HEK293 (cell line): ENCODE results near the gene DDR1.

Experiments used
- CTCF ChIA-PET: fragments of 350-600 bp; formaldehyde crosslinking; extraction: SDS; loops from one replicate; lab custom pipeline; 2021; ENCODE audit warnings: antibody characterized with exemption; lab: Yijun Ruan, JAX
- POLR2A ChIA-PET: fragments of 300-600 bp; formaldehyde crosslinking; extraction: SDS; loops from one replicate; lab custom pipeline; 2020; ENCODE audit warnings: antibody characterized with exemption, inconsistent platforms; lab: Yijun Ruan, JAX
- H3K27ac ChIP-seq: fragments of 200-500 bp; sonication (Bioruptor generic); 2 replicates; pipeline ENCODE4 v1.5.1; 2014; ENCODE audit warnings: low read depth, low read length, control low read depth, inconsistent platforms; ENCODE audit errors: extremely low read depth
- H3K36me3 ChIP-seq, 2 experiments: fragments of 200-500 bp in 1 of 2; sonication (Bioruptor generic) in 1 of 2; 1 replicate in 1 of 2; 2 replicates in 1 of 2; pipeline ENCODE4 v1.5.1; 2014 to 2017; ENCODE audit warnings: inconsistent platforms in 2 of 2, low read length in 2 of 2; ENCODE audit not compliant: control insufficient read depth in 2 of 2, insufficient read depth in 1 of 2
- H3K4me1 ChIP-seq: fragments of 200-500 bp; sonication (Bioruptor generic); 2 replicates; pipeline ENCODE4 v1.5.1; 2014; ENCODE audit warnings: mild to moderate bottlenecking, low read length, inconsistent platforms; ENCODE audit not compliant: control insufficient read depth, insufficient read depth
- H3K4me3 ChIP-seq: 2 replicates; pipeline ENCODE4 v1.5.1; 2011; ENCODE audit warnings: low read depth, mild to moderate bottlenecking, control low read depth, low read length, moderate library complexity
- H3K9me3 ChIP-seq: fragments of 200-500 bp; sonication (Bioruptor generic); 2 replicates; pipeline ENCODE4 v1.5.1; 2014; ENCODE audit warnings: low read depth, low read length, inconsistent platforms; ENCODE audit not compliant: control insufficient read depth, insufficient read depth
- MYNN ChIP-seq: fragments of 450-650 bp; formaldehyde crosslinking; IDR thresholded peaks from 2 replicates; pipeline ENCODE4 v1.5.1; 2016; ENCODE audit warnings: missing biosample characterization, missing genetic modification characterization, borderline replicate concordance
- PRDM1 ChIP-seq: fragments of 450-650 bp; formaldehyde crosslinking; IDR thresholded peaks from 2 replicates; pipeline ENCODE4; 2016; ENCODE audit warnings: missing biosample characterization, missing genetic modification characterization
- SP2 ChIP-seq: fragments of 450-650 bp; formaldehyde crosslinking; IDR thresholded peaks from 2 replicates; pipeline ENCODE4 v1.5.1; 2016; ENCODE audit warnings: missing biosample characterization, missing genetic modification characterization
- TCF7L2 ChIP-seq: IDR thresholded peaks from 2 replicates; pipeline ENCODE4 v1.6.1; 2011; ENCODE audit warnings: low read depth, mild to moderate bottlenecking, inconsistent platforms, low read length, moderate library complexity, borderline replicate concordance
- ZBTB17 ChIP-seq: fragments of 450-650 bp; formaldehyde crosslinking; IDR thresholded peaks from 2 replicates; pipeline ENCODE4 v1.5.1; 2016; ENCODE audit warnings: missing biosample characterization, missing genetic modification characterization
- ZNF146 ChIP-seq: fragments of 450-650 bp; formaldehyde crosslinking; IDR thresholded peaks from 2 replicates; pipeline ENCODE4 v1.5.1; 2016; ENCODE audit warnings: missing biosample characterization, missing genetic modification characterization
- ZNF211 ChIP-seq: fragments of 450-650 bp; formaldehyde crosslinking; IDR thresholded peaks from 2 replicates; pipeline ENCODE4 v1.5.1; 2016; ENCODE audit warnings: low read depth, missing biosample characterization, missing genetic modification characterization
- ZNF23 ChIP-seq: fragments of 450-650 bp; formaldehyde crosslinking; IDR thresholded peaks from 2 replicates; pipeline ENCODE4 v1.5.1; 2016; ENCODE audit warnings: missing biosample characterization, missing genetic modification characterization, borderline replicate concordance
- ZNF549 ChIP-seq: fragments of 450-650 bp; IDR thresholded peaks from 2 replicates; pipeline ENCODE4 v1.5.1; 2018; ENCODE audit warnings: missing biosample characterization, missing genetic modification characterization, mild to moderate bottlenecking, inconsistent platforms, moderate library complexity
- ZNF561 ChIP-seq: fragments of 450-650 bp; IDR thresholded peaks from 2 replicates; pipeline ENCODE4 v1.5.1; 2018; ENCODE audit warnings: missing biosample characterization, missing genetic modification characterization, borderline replicate concordance
- ZNF596 ChIP-seq: fragments of 450-650 bp; IDR thresholded peaks from 2 replicates; pipeline ENCODE4 v1.5.0; 2018; ENCODE audit warnings: missing biosample characterization, mild to moderate bottlenecking, missing genetic modification characterization, moderate library complexity
- ZNF701 ChIP-seq: fragments of 450-650 bp; formaldehyde crosslinking; IDR thresholded peaks from 2 replicates; pipeline ENCODE4 v1.5.1; 2016; ENCODE audit warnings: missing biosample characterization, missing genetic modification characterization
- ZNF747 ChIP-seq: fragments of 450-650 bp; formaldehyde crosslinking; IDR thresholded peaks from 2 replicates; pipeline ENCODE4 v1.5.1; 2016; ENCODE audit warnings: missing biosample characterization, missing genetic modification characterization
- TF ChIP-seq, protein P1 (sequence below): fragments of 450-650 bp; formaldehyde crosslinking; IDR thresholded peaks from 2 replicates; pipeline ENCODE4 v1.5.1; 2016; ENCODE audit warnings: missing biosample characterization, missing genetic modification characterization, borderline replicate concordance
- TF ChIP-seq, protein P2 (sequence below): fragments of 450-650 bp; formaldehyde crosslinking; IDR thresholded peaks from 2 replicates; pipeline ENCODE4 v1.5.1; 2017; ENCODE audit warnings: missing biosample characterization, missing genetic modification characterization
- TF ChIP-seq, protein P3 (sequence below): fragments of 450-650 bp; formaldehyde crosslinking; IDR thresholded peaks from 2 replicates; pipeline ENCODE4; 2016; ENCODE audit warnings: missing biosample characterization, missing genetic modification characterization
- TF ChIP-seq, protein P4 (sequence below): fragments of 450-650 bp; formaldehyde crosslinking; IDR thresholded peaks from 2 replicates; pipeline ENCODE4 v1.5.1; 2016; ENCODE audit warnings: missing biosample characterization, missing genetic modification characterization
- TF ChIP-seq, protein P5 (sequence below): fragments of 450-650 bp; formaldehyde crosslinking; IDR thresholded peaks from 2 replicates; pipeline ENCODE4 v1.5.0; 2017; ENCODE audit warnings: missing biosample characterization, missing genetic modification characterization, borderline replicate concordance

The DDR1 gene

DNA sequence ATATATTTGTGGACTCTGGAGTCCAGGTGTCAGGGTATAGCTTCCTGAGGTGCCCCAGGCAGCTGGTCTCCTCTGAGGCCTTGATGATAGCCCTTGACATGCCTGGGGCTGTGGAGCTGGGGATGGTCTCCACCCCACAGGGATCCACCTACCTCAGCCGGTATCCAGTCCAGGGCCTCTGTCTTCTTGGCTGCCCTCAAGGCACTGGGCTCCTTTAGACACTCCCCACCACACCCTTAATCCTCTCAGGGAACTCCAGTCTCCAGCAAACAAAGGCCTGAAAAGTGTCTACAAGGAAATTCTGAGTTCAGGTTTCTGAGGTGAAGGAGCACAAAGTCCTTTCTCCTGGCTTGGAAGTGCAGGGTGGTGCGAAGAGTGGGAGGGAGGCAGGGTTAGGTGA lies 44.6 kb upstream of the DDR1 start:
- no peak overlapping the region for H3K4me3 ChIP-seq
- ChIA-PET POLR2A (interaction anchor here (0.6 kb wide), 2 partner anchors 87 to 411 kb away, joined by 4 to 5 read pairs; no protein-coding TSS in a partner anchor), CTCF (interaction anchor here (0.6 to 20.6 kb wide), 11 partner anchors 11 to 248 kb away, joined by 3 to 332 read pairs (median 5); partner anchors contain the start of gene DDR1)
- H3K9me3 ChIP-seq, result no peaks in the 10 kb centered on the region
- no peak overlapping the region for H3K27ac ChIP-seq
- H3K4me1 ChIP-seq, result peaks cover 17% of the 10 kb centered on the region
- H3K36me3 ChIP-seq, result no peaks in the 10 kb centered on the region
- TF ChIP-seq, protein P1, sequence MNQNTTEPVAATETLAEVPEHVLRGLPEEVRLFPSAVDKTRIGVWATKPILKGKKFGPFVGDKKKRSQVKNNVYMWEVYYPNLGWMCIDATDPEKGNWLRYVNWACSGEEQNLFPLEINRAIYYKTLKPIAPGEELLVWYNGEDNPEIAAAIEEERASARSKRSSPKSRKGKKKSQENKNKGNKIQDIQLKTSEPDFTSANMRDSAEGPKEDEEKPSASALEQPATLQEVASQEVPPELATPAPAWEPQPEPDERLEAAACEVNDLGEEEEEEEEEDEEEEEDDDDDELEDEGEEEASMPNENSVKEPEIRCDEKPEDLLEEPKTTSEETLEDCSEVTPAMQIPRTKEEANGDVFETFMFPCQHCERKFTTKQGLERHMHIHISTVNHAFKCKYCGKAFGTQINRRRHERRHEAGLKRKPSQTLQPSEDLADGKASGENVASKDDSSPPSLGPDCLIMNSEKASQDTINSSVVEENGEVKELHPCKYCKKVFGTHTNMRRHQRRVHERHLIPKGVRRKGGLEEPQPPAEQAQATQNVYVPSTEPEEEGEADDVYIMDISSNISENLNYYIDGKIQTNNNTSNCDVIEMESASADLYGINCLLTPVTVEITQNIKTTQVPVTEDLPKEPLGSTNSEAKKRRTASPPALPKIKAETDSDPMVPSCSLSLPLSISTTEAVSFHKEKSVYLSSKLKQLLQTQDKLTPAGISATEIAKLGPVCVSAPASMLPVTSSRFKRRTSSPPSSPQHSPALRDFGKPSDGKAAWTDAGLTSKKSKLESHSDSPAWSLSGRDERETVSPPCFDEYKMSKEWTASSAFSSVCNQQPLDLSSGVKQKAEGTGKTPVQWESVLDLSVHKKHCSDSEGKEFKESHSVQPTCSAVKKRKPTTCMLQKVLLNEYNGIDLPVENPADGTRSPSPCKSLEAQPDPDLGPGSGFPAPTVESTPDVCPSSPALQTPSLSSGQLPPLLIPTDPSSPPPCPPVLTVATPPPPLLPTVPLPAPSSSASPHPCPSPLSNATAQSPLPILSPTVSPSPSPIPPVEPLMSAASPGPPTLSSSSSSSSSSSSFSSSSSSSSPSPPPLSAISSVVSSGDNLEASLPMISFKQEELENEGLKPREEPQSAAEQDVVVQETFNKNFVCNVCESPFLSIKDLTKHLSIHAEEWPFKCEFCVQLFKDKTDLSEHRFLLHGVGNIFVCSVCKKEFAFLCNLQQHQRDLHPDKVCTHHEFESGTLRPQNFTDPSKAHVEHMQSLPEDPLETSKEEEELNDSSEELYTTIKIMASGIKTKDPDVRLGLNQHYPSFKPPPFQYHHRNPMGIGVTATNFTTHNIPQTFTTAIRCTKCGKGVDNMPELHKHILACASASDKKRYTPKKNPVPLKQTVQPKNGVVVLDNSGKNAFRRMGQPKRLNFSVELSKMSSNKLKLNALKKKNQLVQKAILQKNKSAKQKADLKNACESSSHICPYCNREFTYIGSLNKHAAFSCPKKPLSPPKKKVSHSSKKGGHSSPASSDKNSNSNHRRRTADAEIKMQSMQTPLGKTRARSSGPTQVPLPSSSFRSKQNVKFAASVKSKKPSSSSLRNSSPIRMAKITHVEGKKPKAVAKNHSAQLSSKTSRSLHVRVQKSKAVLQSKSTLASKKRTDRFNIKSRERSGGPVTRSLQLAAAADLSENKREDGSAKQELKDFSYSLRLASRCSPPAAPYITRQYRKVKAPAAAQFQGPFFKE, result no peak
- TF ChIP-seq ZNF23 (tag by site-specific recombination), result no peak
- TF ChIP-seq ZNF747 (tag by site-specific recombination), result no peak
- TF ChIP-seq, protein P2, sequence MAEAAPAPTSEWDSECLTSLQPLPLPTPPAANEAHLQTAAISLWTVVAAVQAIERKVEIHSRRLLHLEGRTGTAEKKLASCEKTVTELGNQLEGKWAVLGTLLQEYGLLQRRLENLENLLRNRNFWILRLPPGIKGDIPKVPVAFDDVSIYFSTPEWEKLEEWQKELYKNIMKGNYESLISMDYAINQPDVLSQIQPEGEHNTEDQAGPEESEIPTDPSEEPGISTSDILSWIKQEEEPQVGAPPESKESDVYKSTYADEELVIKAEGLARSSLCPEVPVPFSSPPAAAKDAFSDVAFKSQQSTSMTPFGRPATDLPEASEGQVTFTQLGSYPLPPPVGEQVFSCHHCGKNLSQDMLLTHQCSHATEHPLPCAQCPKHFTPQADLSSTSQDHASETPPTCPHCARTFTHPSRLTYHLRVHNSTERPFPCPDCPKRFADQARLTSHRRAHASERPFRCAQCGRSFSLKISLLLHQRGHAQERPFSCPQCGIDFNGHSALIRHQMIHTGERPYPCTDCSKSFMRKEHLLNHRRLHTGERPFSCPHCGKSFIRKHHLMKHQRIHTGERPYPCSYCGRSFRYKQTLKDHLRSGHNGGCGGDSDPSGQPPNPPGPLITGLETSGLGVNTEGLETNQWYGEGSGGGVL (tag by site-specific recombination), result no peak
- TF ChIP-seq, protein P3, sequence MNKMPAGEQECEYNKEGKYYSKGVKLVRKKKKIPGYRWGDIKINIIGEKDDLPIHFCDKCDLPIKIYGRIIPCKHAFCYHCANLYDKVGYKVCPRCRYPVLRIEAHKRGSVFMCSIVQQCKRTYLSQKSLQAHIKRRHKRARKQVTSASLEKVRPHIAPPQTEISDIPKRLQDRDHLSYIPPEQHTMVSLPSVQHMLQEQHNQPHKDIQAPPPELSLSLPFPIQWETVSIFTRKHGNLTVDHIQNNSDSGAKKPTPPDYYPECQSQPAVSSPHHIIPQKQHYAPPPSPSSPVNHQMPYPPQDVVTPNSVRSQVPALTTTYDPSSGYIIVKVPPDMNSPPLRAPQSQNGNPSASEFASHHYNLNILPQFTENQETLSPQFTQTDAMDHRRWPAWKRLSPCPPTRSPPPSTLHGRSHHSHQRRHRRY (tag by site-specific recombination), result no peak
- no peak for TF ChIP-seq ZBTB17 (tag by site-specific recombination)
- no peak for TF ChIP-seq ZNF211 (tag by site-specific recombination)
- TF ChIP-seq, protein P4, sequence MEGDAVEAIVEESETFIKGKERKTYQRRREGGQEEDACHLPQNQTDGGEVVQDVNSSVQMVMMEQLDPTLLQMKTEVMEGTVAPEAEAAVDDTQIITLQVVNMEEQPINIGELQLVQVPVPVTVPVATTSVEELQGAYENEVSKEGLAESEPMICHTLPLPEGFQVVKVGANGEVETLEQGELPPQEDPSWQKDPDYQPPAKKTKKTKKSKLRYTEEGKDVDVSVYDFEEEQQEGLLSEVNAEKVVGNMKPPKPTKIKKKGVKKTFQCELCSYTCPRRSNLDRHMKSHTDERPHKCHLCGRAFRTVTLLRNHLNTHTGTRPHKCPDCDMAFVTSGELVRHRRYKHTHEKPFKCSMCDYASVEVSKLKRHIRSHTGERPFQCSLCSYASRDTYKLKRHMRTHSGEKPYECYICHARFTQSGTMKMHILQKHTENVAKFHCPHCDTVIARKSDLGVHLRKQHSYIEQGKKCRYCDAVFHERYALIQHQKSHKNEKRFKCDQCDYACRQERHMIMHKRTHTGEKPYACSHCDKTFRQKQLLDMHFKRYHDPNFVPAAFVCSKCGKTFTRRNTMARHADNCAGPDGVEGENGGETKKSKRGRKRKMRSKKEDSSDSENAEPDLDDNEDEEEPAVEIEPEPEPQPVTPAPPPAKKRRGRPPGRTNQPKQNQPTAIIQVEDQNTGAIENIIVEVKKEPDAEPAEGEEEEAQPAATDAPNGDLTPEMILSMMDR (tag by site-specific recombination), result no peak
- TF ChIP-seq MYNN (tag by site-specific recombination), result no peak
- TF ChIP-seq TCF7L2, result no peak
- no peak for TF ChIP-seq SP2 (tag by site-specific recombination)
- TF ChIP-seq ZNF701, result no peak
- no peak for TF ChIP-seq ZNF549 (tag by site-specific recombination)
- no peak for TF ChIP-seq PRDM1 (tag by site-specific recombination)
- TF ChIP-seq ZNF596, result no peak
- no peak for TF ChIP-seq ZNF561 (tag by site-specific recombination)
- TF ChIP-seq, protein P5, sequence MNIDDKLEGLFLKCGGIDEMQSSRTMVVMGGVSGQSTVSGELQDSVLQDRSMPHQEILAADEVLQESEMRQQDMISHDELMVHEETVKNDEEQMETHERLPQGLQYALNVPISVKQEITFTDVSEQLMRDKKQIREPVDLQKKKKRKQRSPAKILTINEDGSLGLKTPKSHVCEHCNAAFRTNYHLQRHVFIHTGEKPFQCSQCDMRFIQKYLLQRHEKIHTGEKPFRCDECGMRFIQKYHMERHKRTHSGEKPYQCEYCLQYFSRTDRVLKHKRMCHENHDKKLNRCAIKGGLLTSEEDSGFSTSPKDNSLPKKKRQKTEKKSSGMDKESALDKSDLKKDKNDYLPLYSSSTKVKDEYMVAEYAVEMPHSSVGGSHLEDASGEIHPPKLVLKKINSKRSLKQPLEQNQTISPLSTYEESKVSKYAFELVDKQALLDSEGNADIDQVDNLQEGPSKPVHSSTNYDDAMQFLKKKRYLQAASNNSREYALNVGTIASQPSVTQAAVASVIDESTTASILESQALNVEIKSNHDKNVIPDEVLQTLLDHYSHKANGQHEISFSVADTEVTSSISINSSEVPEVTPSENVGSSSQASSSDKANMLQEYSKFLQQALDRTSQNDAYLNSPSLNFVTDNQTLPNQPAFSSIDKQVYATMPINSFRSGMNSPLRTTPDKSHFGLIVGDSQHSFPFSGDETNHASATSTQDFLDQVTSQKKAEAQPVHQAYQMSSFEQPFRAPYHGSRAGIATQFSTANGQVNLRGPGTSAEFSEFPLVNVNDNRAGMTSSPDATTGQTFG, result no peak
- TF ChIP-seq ZNF146 (tag by site-specific recombination), result no peak
